Right atrium auricular region (tissue), 2 donors: Measurements from ENCODE around the gene AHNAK2. TPM values are rescaled to one million over a fixed set of nuclear protein-coding genes. Genes with fewer than 3 reads are reported as not detected.
"Not testable (repeated sequence)": the region's sequence is repeated elsewhere in the genome, so short reads cannot be mapped to it uniquely, and the experiment has no call there.

Experiments used
- DNase-seq: peaks from one replicate; pipeline ENCODE4 v3.0.0-alpha.2; 2019; ENCODE audit warnings: low spot score
- H3K27ac ChIP-seq, 2 donors: fragments of 200-600 bp; sonication (generic); 1 replicate in 1 of 2; 2 replicates in 1 of 2; pipeline ENCODE4 v1.5.1; 2016 to 2019
- H3K27me3 ChIP-seq, 2 donors: fragments of 200-600 bp; sonication (generic); one replicate each; pipeline versions ENCODE4 v1.5.1 to v1.6.0; 2017 to 2019
- H3K36me3 ChIP-seq: fragments of 200-600 bp; sonication (generic); one replicate; pipeline ENCODE4 v1.5.1; 2016
- H3K4me1 ChIP-seq, 2 donors: fragments of 200-600 bp; sonication (generic); one replicate each; pipeline versions ENCODE4 v1.5.1 to v1.6.0; 2017 to 2019
- H3K4me3 ChIP-seq, 2 donors: fragments of 200-600 bp; sonication (generic); 1 replicate in 1 of 2; 2 replicates in 1 of 2; pipeline ENCODE4 v1.5.1; 2017 to 2019; ENCODE audit warnings: mild to moderate bottlenecking in 1 of 2, moderate library complexity in 1 of 2
- H3K9me3 ChIP-seq, 2 donors: fragments of 200-600 bp; sonication (generic); one replicate each; pipeline ENCODE4 v1.5.1; 2019
- total RNA-seq, 2 donors: library from RNA; depleted of rRNA; stranded (reverse); fragments of >200 nt; gene quantifications; one replicate each; pipeline ENCODE4 v1.1.0, GENCODE V29; 2016
- TF ChIP-seq, protein P1 (sequence below), 2 donors: fragments of 200-600 bp; sonication (generic); IDR thresholded peaks; one replicate each; pipeline ENCODE4 v1.5.1; 2019; ENCODE audit warnings: antibody characterized with exemption in 2 of 2

AHNAK2 gene
- total RNA-seq, 2 donors from 2014 or later: 5.7 to 11.8 TPM

GRCh38 chr14:104923640-104924420 lies 54.3 kb downstream of the AHNAK2 start:
- TF ChIP-seq, protein P1, sequence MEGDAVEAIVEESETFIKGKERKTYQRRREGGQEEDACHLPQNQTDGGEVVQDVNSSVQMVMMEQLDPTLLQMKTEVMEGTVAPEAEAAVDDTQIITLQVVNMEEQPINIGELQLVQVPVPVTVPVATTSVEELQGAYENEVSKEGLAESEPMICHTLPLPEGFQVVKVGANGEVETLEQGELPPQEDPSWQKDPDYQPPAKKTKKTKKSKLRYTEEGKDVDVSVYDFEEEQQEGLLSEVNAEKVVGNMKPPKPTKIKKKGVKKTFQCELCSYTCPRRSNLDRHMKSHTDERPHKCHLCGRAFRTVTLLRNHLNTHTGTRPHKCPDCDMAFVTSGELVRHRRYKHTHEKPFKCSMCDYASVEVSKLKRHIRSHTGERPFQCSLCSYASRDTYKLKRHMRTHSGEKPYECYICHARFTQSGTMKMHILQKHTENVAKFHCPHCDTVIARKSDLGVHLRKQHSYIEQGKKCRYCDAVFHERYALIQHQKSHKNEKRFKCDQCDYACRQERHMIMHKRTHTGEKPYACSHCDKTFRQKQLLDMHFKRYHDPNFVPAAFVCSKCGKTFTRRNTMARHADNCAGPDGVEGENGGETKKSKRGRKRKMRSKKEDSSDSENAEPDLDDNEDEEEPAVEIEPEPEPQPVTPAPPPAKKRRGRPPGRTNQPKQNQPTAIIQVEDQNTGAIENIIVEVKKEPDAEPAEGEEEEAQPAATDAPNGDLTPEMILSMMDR (IDR thresholded peaks at IDR 0.05): no peak
- Histone ChIP-seq H3K9me3 (peaks cover 0 to 9% of the 10 kb centered on the region in 2 donors), H3K36me3 (no peaks in the 10 kb centered on the region), H3K4me3 (no peak overlapping the region), H3K27me3 (no peaks in the 10 kb centered on the region), H3K4me1 (no peaks in the 10 kb centered on the region), H3K27ac (no peak overlapping the region)
- no peak for DNase-seq

DNA sequence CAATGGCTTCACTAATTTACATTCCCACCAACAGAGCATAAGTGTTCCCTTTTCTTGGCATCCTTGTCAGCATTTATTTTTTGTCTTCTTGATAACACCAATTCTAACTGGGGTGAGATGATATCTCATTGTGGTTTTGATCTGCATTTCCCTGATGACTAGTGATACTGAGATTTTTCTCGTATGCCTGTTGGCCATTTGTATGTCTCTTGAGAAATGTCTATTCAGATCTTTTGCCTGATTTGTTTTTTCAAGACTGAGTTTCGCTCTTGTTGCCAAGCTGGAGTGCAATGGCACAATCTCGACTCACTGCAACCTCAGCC lies 58.2 kb downstream of the AHNAK2 start:
- TF ChIP-seq, protein P1 (IDR thresholded peaks at IDR 0.05): no peak
- Histone ChIP-seq H3K9me3 (peaks cover 0 to 9% of the 10 kb centered on the region in 2 donors), H3K27me3 (no peaks in the 10 kb centered on the region), H3K4me3 (no peak overlapping the region), H3K4me1 (no peaks in the 10 kb centered on the region), H3K27ac (no peak overlapping the region), H3K36me3 (no peaks in the 10 kb centered on the region)
- DNase-seq: no peak

DNA sequence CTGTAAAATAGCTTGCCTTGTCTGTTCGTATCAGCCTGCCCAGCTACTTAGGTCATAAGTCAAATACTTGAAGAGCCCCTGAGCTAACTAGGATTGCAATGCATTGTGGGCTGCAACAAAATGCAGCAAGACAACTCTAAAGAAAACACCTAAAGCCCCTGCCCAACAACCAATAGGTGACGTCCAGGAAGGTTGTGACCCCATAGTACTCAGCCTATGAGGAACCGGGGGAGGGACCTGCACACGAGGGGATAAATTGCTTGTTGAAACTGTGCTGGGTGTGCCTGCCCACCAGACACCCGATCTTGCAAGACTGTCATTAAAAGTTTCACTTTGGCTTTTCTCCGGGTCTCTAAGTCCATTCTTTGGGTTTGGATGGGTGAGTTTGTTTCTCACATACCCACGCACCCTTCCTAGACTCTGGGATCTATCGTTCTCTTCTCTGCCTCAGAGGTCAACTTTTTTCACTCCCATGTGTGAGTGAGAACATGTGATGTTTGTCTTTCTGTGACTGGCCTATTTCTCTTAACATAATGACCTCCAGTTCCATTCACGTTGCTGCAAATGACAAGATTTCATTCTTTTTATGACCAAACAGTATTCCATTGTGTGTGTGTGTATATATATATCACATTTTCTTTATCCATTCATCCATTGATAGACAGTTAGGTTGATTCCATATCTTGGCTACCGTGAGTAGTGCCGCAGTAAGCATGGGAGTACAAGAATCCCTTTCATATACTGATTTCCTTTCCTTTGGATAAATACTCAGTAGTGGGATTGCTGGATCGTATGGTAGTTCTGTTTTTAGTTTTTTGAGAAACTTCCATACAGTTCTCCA lies 58.8 kb downstream of the AHNAK2 start:
- not testable (repeated sequence) for H3K27me3 ChIP-seq, H3K4me1 ChIP-seq, H3K4me3 ChIP-seq, H3K27ac ChIP-seq, H3K36me3 ChIP-seq, H3K9me3 ChIP-seq, DNase-seq

- Histone ChIP-seq H3K27me3 (no peaks in the 10 kb centered on the region), H3K36me3 (no peaks in the 10 kb centered on the region), H3K4me1 (no peaks in the 10 kb centered on the region), H3K4me3 (no peak overlapping the region), H3K9me3 (no peaks in the 10 kb centered on the region), H3K27ac (no peak overlapping the region)
- no peak for DNase-seq
- TF ChIP-seq, protein P1 (IDR thresholded peaks at IDR 0.05): no peak
Measured at GRCh38 chr14:104917993-104918392, 60.2 kb downstream of the AHNAK2 start.

GRCh38 chr14:104917116-104917515 lies 61.1 kb downstream of the AHNAK2 start:
- no peak for DNase-seq
- TF ChIP-seq, protein P1 (IDR thresholded peaks at IDR 0.05): no peak
- H3K9me3 ChIP-seq: peaks cover 0 to 7% of the 10 kb centered on the region in 2 donors

DNA sequence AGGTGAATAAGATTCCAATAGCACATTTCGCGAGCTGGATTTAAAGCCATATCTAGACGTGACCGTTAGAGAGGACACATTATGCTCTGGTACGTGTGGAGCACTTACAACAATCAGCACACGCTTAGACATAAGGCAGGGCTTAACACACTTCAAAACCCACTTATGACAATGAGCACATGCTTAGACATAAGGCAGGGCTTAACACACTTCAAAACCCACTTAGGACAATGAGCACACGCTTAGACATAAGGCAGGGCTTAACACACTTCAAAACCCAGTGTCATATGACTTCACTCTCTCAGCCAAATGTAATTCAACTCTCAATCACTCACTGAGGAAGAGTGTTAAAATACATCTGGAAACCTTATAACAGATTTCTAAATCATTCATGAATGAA lies 64.7 kb downstream of the AHNAK2 start:
- no peak for DNase-seq
- H3K9me3 ChIP-seq: peaks cover 0 to 23% of the 10 kb centered on the region in 2 donors
- TF ChIP-seq, protein P1 (IDR thresholded peaks at IDR 0.05): no peak
- H3K27ac ChIP-seq: no peak overlapping the region
- H3K4me3 ChIP-seq: no peak overlapping the region
- H3K27me3 ChIP-seq: no peaks in the 10 kb centered on the region
- H3K4me1 ChIP-seq: no peaks in the 10 kb centered on the region
- H3K36me3 ChIP-seq: no peaks in the 10 kb centered on the region

More at GRCh38 chr14:104917116-104917515, 61.1 kb downstream of the AHNAK2 start:
- no peaks in the 10 kb centered on the region for H3K4me1 ChIP-seq
- H3K27ac ChIP-seq: no peak overlapping the region
- H3K36me3 ChIP-seq: no peaks in the 10 kb centered on the region
- no peak overlapping the region for H3K4me3 ChIP-seq
- H3K27me3 ChIP-seq: no peaks in the 10 kb centered on the region
